K562 (cell line): ENCODE measurements around the gene WDFY2. TPM values are rescaled to one million over a fixed set of nuclear protein-coding genes. Genes with fewer than 3 reads are reported as not detected.

Experiments
- CEBPG ChIP-seq, 3 experiments: fragments of 200-800 bp in 1 of 3; sonication (Bioruptor generic) in 1 of 3; sonication (generic) in 1 of 3; formaldehyde crosslinking in 1 of 3; IDR thresholded peaks in 2 of 3; conservative IDR thresholded peaks in 1 of 3; 2 replicates each; pipeline versions ENCODE4 v1.6.1 to v1.8.0; 2016 to 2022; ENCODE audit warnings: missing compliant biosample characterization in 2 of 3, missing genetic modification characterization in 2 of 3, mild to moderate bottlenecking in 1 of 3, missing genetic modification reagents in 1 of 3
- EP400 ChIP-seq: fragments of 450-650 bp; IDR thresholded peaks from 2 replicates; pipeline ENCODE4 v1.6.1; 2017; ENCODE audit warnings: antibody characterized with exemption, mild to moderate bottlenecking, moderate library complexity
- FOXK2 ChIP-seq, 2 experiments: fragments of 450-650 bp; IDR thresholded peaks in 1 of 2; conservative IDR thresholded peaks in 1 of 2; 2 replicates each; pipeline ENCODE4 v1.6.1; 2016; ENCODE audit warnings: low read depth in 2 of 2, mild to moderate bottlenecking in 1 of 2
- GABPB2 ChIP-seq: fragments of 250-450 bp; sonication (Bioruptor Pico); conservative IDR thresholded peaks from 2 replicates; pipeline ENCODE4 v1.5.1; 2021; ENCODE audit warnings: mild to moderate bottlenecking
- JUND ChIP-seq, 2 experiments: IDR thresholded peaks; 2 replicates in 1 of 2; 3 replicates in 1 of 2; pipeline ENCODE4 v1.6.1; 2011; ENCODE audit warnings: borderline replicate concordance in 2 of 2, low read depth in 2 of 2, low read length in 2 of 2, improper control_type of control experiment in 1 of 2, missing biosample characterization in 1 of 2, missing genetic modification characterization in 1 of 2, missing genetic modification reagents in 1 of 2
- KHSRP ChIP-seq: fragments of 450-650 bp; IDR thresholded peaks from 2 replicates; pipeline ENCODE4 v1.6.1; 2017
- OTX1 ChIP-seq: fragments of 450-650 bp; formaldehyde crosslinking; IDR thresholded peaks from 2 replicates; pipeline ENCODE4 v1.4.0; 2022; ENCODE audit warnings: mild to moderate bottlenecking
- PHB2 ChIP-seq: fragments of 450-650 bp; IDR thresholded peaks from 2 replicates; pipeline ENCODE4 v1.6.1; 2017; ENCODE audit warnings: low read depth
- PPARD ChIP-seq: fragments of 250-450 bp; sonication (Bioruptor Pico); IDR thresholded peaks from 2 replicates; pipeline ENCODE4 v1.8.0; 2022; ENCODE audit warnings: inconsistent platforms, mild to moderate bottlenecking, moderate library complexity
- RFX1 ChIP-seq: fragments of 450-650 bp; IDR thresholded peaks from 2 replicates; pipeline ENCODE4 v1.6.1; 2016; ENCODE audit warnings: mild to moderate bottlenecking, moderate library complexity
- RNF2 ChIP-seq: sonication (generic); IDR thresholded peaks from 2 replicates; pipeline ENCODE4 v1.6.1; 2016
- THAP7 ChIP-seq: fragments of 250-450 bp; sonication (Bioruptor Pico); IDR thresholded peaks from 2 replicates; pipeline ENCODE4 v1.5.0; 2021
- TSHZ1 ChIP-seq: fragments of 250-450 bp; sonication (Bioruptor Pico); IDR thresholded peaks from 2 replicates; pipeline ENCODE4 v1.4.0; 2020; ENCODE audit warnings: mild to moderate bottlenecking, moderate library complexity
- ZBTB2 ChIP-seq: fragments of 450-650 bp; IDR thresholded peaks from 2 replicates; pipeline ENCODE4 v1.6.1; 2016; ENCODE audit warnings: antibody characterized with exemption
- ZNF384 ChIP-seq: IDR thresholded peaks from 2 replicates; pipeline ENCODE4 v1.6.1; 2012; ENCODE audit warnings: low read depth, low read length, improper control_type of control experiment
- ZNF511 ChIP-seq: sonication (generic); formaldehyde crosslinking; IDR thresholded peaks from 2 replicates; pipeline ENCODE4 v1.8.0; 2022; ENCODE audit warnings: mild to moderate bottlenecking, missing genetic modification reagents
- ZNF584 ChIP-seq: fragments of 200-800 bp; sonication (Bioruptor generic); IDR thresholded peaks from 2 replicates; pipeline ENCODE4 v1.6.1; 2016; ENCODE audit warnings: low read depth, mild to moderate bottlenecking, missing genetic modification characterization, missing compliant biosample characterization
- ZNF740 ChIP-seq, 3 experiments: fragments of 200-800 bp in 1 of 3; sonication (Bioruptor generic) in 1 of 3; sonication (generic) in 1 of 3; formaldehyde crosslinking in 1 of 3; IDR thresholded peaks; 2 replicates each; pipeline versions ENCODE4 v1.6.1 to v1.8.0; 2016 to 2022; ENCODE audit warnings: mild to moderate bottlenecking in 2 of 3, missing compliant biosample characterization in 2 of 3, missing genetic modification characterization in 2 of 3, missing genetic modification reagents in 1 of 3
- polyA plus RNA-seq, 8 experiments: library from polyadenylated mRNA; depleted of rRNA in 4 of 8; stranded (reverse) in 5 of 8; unstranded in 3 of 8; fragments of >200 nt; fragmentation: Nextera tagmentation in 2 of 8; fragmentation: Illumina TruSeq in 1 of 8; extraction: Ambion mirVana in 2 of 8; extraction: Trizol in 1 of 8; gene quantifications; 2 replicates each; pipeline versions ENCODE4 v1.2.1 to v1.2.3, GENCODE V29; 2011 to 2014; ENCODE audit warnings: inconsistent platforms in 1 of 8, missing spikeins in 1 of 8
- total RNA-seq, 7 experiments: library from RNA; depleted of rRNA in 6 of 7; stranded (reverse); fragments of >200 nt in 6 of 7; fragmentation: Illumina TruSeq in 2 of 7; extraction: Trizol in 2 of 7; gene quantifications; 2 replicates each; pipeline versions ENCODE4 v1.2.1 to v1.2.3, GENCODE V29; 2011 to 2021; ENCODE audit warnings: low replicate concordance in 1 of 7

Gene WDFY2
- total and polyA plus RNA-seq, 9 of the 15 experiments (the other 6 are each of a cell fraction or from before 2014, with no cell fraction given) = 0.66 to 6.4 (median 4.4) TPM

GRCh38 chr13:51590971-51591627 is 6.8 kb downstream of the WDFY2 start (continued):
- TF ChIP-seq ZNF740 (CRISPR knock-in tag; IDR thresholded peaks at IDR 0.05) (no peak), ZNF740 (tag; IDR thresholded peaks at IDR 0.05) (no peak), ZNF384 (no peak), PHB2 (peak; percentile 32; the same call in 1 of the 2 replicates), TSHZ1 (CRISPR knock-in tag) (no peak), RFX1 (no peak), OTX1 (CRISPR knock-in tag) (no peak), ZNF511 (CRISPR knock-in tag) (no peak), JUND (IDR thresholded peaks at IDR 0.05; ENCODE audit: borderline replicate concordance, low read depth, low read length) (peak; percentile 76; the same call in 1 of the 2 replicates), JUND (tag; IDR thresholded peaks at IDR 0.05; ENCODE audit: borderline replicate concordance, low read depth, low read length) (peak; percentile 54; the same call in 1 of the 3 replicates), PPARD (CRISPR knock-in tag) (no peak), KHSRP (no peak), ZNF584 (no peak), ZBTB2 (peak; percentile 60; the same call in 1 of the 2 replicates), EP400 (peak; percentile 71), FOXK2 (conservative IDR thresholded peaks at IDR 0.05 in 1 of 2, IDR thresholded peaks at IDR 0.05 in 1 of 2; ENCODE audit: low read depth in 2 of 2) (peak; percentile 44 to 57; a peak in 3 of 4 replicates), GABPB2 (CRISPR knock-in tag) (no peak), THAP7 (CRISPR knock-in tag) (no peak), RNF2 (peak; percentile 90), CEBPG (CRISPR knock-in tag; IDR thresholded peaks at IDR 0.05) (peak; percentile 78; the same call in 1 of the 2 replicates), CEBPG (tag; conservative IDR thresholded peaks at IDR 0.05 in 1 of 2, IDR thresholded peaks at IDR 0.05 in 1 of 2) (peak; percentile 83 to 89)
